ENCODE results near the gene CAPN7. TPM values are rescaled to one million over a fixed set of nuclear protein-coding genes. Genes with fewer than 3 reads are reported as not detected.

The CAPN7 gene
- total RNA-seq, 2 donors from 2014 or later, result 28.4 to 28.9 TPM

GRCh38 chr3:15266510-15267376 lies 60.7 kb downstream of the CAPN7 start:
- intact Hi-C loops (cut with DNase I), result loop anchor here (5.0 to 10.0 kb wide), 3 partner anchors 66 to 288 kb away; partner anchors contain the start of gene SH3BP5 (in 2 of the 2)
- DNase-seq (no peak), ATAC-seq (no peak)

DNA sequence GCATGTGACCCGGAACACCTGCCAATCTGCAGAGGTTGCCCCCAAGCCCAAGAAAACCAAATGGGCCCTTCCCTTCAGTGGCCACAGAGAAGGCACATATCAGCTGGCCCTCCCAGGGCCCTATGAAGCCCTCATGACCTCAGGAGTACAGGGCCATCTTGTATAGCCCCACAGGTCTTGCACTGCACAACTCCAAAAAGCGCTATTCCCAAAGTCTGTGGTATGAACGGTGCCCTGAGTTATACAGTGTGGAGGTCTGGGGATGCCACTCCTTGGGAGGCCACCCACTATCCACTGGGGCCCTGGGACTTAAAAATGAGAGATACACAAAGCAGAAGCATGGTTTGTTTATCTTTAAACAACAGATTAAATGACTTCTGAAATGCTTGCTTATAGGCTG lies 61.5 kb downstream of the CAPN7 start:
- intact Hi-C loops (cut with DNase I), result loop anchor here (5.0 to 10.0 kb wide), 3 partner anchors 65 to 287 kb away; partner anchors contain the start of gene SH3BP5 (in 2 of the 2)
- no peak for DNase-seq
- no peak for ATAC-seq

GRCh38 chr3:15268033-15268631 lies 62.1 kb downstream of the CAPN7 start:
- peak; percentile 92 for DNase-seq
- peak; percentile 73 to 80 for ATAC-seq
- intact Hi-C loops (cut with DNase I), result loop anchor here (1.0 to 10.0 kb wide), 5 partner anchors 64 to 287 kb away; partner anchors contain the start of gene SH3BP5 (in 2 of the 2)

- peak; percentile 92 for DNase-seq
- intact Hi-C loops (cut with DNase I), result loop anchor here (5.0 to 10.0 kb wide), 3 partner anchors 63 to 285 kb away; partner anchors contain the start of gene SH3BP5 (in 2 of the 2)
- ATAC-seq, result peak; percentile 81 to 91
These were observed 63.3 kb downstream of the CAPN7 start for GRCh38 chr3:15269091-15269989.

DNA sequence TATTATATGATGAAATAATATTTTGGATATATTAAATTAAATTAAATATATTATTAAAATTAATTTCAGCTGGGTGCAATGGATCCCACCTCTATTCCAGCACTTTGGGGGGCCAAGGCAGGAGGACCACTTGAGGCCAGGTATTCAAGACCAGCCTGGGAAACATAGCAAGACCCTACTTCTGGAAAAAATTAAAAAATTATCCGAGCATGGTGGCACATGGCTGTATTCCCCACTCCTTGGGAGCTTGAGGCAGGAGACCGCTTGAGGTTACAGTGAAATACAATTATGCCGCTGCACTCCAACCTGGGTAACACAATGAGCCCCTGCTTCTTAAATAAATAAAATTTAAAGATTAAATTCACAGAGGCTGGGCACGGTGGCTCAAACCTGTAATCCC lies 65.0 kb downstream of the CAPN7 start:
- ATAC-seq, result no peak
- intact Hi-C loops (cut with DNase I), result no loop called here
- no peak for DNase-seq

DNA sequence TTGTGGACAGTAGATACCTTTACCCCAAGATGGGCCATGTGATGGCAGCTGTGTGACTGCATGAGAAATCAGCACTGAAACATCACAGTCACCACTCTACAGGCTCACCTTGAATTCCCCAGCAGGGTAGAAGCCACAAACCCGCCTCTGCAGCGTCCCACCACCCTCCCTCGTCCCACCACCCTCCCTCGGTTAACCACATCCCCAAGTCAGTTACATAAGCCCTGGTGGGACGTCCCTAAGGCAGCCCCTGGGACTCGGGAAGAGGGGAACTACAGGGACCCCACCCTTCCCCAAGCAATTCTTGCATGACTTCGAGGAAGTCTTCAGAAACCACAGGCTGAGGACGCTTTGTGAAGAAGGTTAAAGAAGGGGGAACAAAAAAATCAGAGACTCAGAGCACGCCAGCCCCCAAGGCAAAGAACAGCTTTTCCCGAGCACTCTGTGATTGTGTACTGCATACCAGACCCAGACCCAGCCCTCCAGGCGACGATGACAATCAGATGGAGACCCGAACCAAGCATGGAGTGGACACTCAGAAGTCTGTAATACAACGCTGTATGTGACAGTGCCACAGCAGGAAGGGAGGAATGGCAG lies 65.8 kb downstream of the CAPN7 start:
- intact Hi-C loops (cut with DNase I), result no loop called here
- peak; percentile 21 to 35 for ATAC-seq
- peak; percentile 49 for DNase-seq

DNA sequence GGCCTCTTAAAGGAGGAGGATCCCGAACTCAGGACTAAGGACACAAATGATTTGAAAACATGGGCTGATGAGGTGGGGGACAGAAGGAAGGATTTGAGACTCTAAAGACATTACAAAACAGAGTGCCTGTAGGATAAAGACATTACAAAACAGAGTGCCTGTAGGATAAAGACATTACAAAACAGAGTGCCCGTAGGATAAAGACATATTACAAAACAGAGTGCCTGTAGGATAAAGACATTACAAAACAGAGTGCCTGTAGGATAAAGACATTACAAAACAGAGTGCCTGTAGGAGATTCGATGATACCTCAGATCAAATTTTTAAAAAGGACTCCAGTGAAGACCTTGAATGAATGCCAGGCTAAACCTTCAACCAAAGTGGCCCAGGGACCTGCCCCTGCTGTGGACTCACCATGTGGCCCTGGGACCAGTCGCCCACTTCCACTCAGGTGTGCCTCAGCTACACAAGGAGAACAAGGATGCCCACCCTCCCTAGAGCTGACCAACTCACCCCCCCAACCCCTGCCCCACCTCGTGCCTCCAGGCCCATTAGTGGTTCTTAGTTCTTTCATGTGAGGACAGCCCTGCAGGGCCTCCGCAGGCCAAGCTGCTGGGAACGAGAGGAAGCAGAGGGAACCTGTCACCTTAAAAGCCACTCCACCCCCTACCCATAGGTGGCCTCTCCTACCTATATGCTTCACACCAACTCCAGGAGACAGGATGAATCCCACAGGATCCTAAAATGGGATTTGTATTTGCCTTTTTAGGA lies 66.6 kb downstream of the CAPN7 start:
- ATAC-seq (no peak), DNase-seq (no peak)
- intact Hi-C loops (cut with DNase I), result no loop called here

- DNase-seq (no peak), ATAC-seq (no peak)
- intact Hi-C loops (cut with DNase I), result no loop called here
These were observed 67.2 kb downstream of the CAPN7 start for GRCh38 chr3:15273227-15273626.

GRCh38 chr3:15276028-15276724 lies 70.1 kb downstream of the CAPN7 start:
- DNase-seq (no peak), ATAC-seq (no peak)
- intact Hi-C loops (cut with DNase I), result no loop called here

- ATAC-seq (no peak), DNase-seq (no peak)
- intact Hi-C loops (cut with DNase I), result no loop called here
These were observed 71.9 kb downstream of the CAPN7 start for GRCh38 chr3:15277861-15278500.

- DNase-seq, result no peak
- ATAC-seq, result no peak
- intact Hi-C loops (cut with DNase I), result no loop called here
These were observed 73.2 kb downstream of the CAPN7 start for GRCh38 chr3:15279205-15279604.

GRCh38 chr3:15279671-15280402 lies 73.8 kb downstream of the CAPN7 start:
- ATAC-seq, result no peak
- DNase-seq, result no peak
- intact Hi-C loops (cut with DNase I), result no loop called here

GRCh38 chr3:15280853-15281532 lies 74.9 kb downstream of the CAPN7 start:
- ATAC-seq (no peak), DNase-seq (no peak)
- intact Hi-C loops (cut with DNase I), result no loop called here

GRCh38 chr3:15281817-15282216 lies 75.8 kb downstream of the CAPN7 start:
- intact Hi-C loops (cut with DNase I), result no loop called here
- no peak for DNase-seq
- ATAC-seq, result no peak

- no peak for ATAC-seq
- DNase-seq, result no peak
- intact Hi-C loops (cut with DNase I), result no loop called here
These were observed 77.7 kb downstream of the CAPN7 start for GRCh38 chr3:15283702-15284101.

Data from left cardiac atrium (tissue), 4 donors.